ENCODE data around the gene PSMD14. TPM values are rescaled to one million over a fixed set of nuclear protein-coding genes. Genes with fewer than 3 reads are reported as not detected.
"Not testable (repeated sequence)": the region's sequence is repeated elsewhere in the genome, so short reads cannot be mapped to it uniquely, and the experiment has no call there.

Gene PSMD14
- polyA plus RNA-seq, 2 donors: 32.2 to 45.6 TPM

DNA sequence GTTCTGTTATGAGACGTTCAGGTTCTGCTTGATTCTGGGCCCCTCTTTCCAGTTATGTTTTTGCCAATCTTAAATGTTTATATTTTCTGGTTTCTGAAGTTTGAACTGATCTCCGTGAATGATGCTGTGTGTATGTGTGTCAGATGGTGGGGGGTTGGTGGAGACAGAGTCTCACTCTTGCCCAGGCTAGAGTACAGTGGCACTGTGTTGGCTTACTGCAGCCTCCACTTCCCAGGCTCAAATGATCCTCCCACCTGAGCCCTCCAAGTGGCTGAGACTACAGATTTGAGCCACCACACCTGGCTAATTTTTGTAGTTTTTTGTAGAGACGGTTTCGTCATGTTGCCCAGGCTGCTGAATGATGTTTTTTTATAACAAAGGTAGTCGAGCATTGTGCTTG, 45.9 kb downstream of the PSMD14 start:
- Histone ChIP-seq H3K27me3 (ENCODE audit: control insufficient read depth in 1 of 2, insufficient read depth in 2 of 2, low read length in 2 of 2) (no peaks in the 10 kb centered on the region), H3K4me3 (ENCODE audit: low read depth in 1 of 2, low read length in 2 of 2) (no peak overlapping the region), H3K27ac (ENCODE audit: low read depth in 2 of 2, low read length in 1 of 2) (no peak overlapping the region), H3K4me1 (ENCODE audit: control insufficient read depth in 2 of 2, insufficient read depth in 2 of 2, low read length in 1 of 2) (no peaks in the 10 kb centered on the region), H3K9me3 (ENCODE audit: control insufficient read depth in 2 of 2, insufficient read depth in 1 of 2, low read depth in 1 of 2, low read length in 1 of 2) (no peaks in the 10 kb centered on the region), H3K36me3 (ENCODE audit: control insufficient read depth in 2 of 2, insufficient read depth in 2 of 2, low read length in 1 of 2) (no peaks in the 10 kb centered on the region)
- 91 to 93% methylated on average over 5 of the region's 5 CpGs for WGBS, 2 donors

DNA sequence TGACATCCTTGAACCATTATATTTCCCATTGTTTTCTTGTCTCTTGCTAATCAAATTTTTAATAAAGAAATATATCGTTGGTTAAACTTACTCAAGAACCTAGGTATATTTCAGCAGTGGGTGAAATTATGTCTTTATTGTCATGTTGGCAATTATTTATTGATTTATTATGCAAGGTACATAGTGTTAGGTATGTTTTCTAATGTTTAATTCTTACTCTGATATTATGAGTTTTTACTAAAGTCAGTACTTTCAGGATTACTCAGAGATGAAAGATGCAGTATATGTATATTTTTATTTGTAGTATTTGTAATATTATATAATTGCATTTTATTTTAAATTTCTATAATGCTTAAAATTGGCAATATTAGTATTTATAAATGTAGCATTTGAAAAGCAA, 46.9 kb downstream of the PSMD14 start:
- WGBS, 2 donors: 86 to 88% methylated on average over 1 of the region's 1 CpG
- Histone ChIP-seq H3K4me1 (ENCODE audit: control insufficient read depth in 2 of 2, insufficient read depth in 2 of 2, low read length in 1 of 2) (no peaks in the 10 kb centered on the region), H3K9me3 (ENCODE audit: control insufficient read depth in 2 of 2, insufficient read depth in 1 of 2, low read depth in 1 of 2, low read length in 1 of 2) (no peaks in the 10 kb centered on the region), H3K36me3 (ENCODE audit: control insufficient read depth in 2 of 2, insufficient read depth in 2 of 2, low read length in 1 of 2) (no peaks in the 10 kb centered on the region), H3K4me3 (ENCODE audit: low read depth in 1 of 2, low read length in 2 of 2) (no peak overlapping the region), H3K27ac (ENCODE audit: low read depth in 2 of 2, low read length in 1 of 2) (no peak overlapping the region), H3K27me3 (ENCODE audit: control insufficient read depth in 1 of 2, insufficient read depth in 2 of 2, low read length in 2 of 2) (no peaks in the 10 kb centered on the region)

DNA sequence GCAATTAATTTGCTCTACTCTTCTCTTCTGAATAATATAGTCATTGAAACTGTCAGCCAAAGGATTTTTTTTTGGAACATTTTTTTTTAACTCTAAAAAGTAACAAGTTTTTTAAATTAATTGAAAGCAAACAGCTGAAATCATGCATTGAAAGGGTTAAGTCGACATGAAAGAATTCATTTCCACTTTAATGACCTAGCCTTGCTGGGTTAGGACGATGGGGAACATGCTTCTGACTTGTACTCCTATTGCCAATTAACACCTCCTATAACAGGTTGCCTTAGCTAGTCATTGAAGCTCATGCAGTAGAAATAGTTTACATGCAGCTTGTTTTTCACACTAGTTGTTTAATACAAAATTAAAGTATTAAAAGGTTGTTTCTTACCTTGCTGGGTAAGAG, 47.8 kb downstream of the PSMD14 start:
- H3K4me1 ChIP-seq (ENCODE audit: control insufficient read depth in 2 of 2, insufficient read depth in 2 of 2, low read length in 1 of 2): no peaks in the 10 kb centered on the region
- no peaks in the 10 kb centered on the region for H3K36me3 ChIP-seq (ENCODE audit: control insufficient read depth in 2 of 2, insufficient read depth in 2 of 2, low read length in 1 of 2)
- WGBS, 2 donors: 21 to 28% methylated on average over 2 of the region's 2 CpGs

DNA sequence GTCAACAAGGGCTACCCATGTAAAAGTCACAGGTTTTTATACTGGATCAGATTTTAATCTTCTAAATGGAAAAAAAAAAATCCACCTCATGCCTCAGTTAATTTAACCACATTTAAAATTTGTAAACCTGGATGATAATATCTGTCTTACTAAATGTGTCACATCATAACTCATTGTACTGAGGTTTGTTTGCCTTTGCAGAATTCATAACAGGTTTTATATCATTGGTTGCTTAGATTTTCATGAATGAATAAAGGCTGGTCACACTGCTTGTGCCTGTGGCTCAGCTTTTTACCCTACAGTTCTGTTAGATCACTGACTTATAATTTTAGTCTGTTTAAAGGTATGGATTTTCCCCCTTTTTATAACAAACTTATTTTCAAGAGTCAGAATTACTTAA, 48.9 kb downstream of the PSMD14 start:
- H3K4me1 ChIP-seq (ENCODE audit: control insufficient read depth in 2 of 2, insufficient read depth in 2 of 2, low read length in 1 of 2): no peaks in the 10 kb centered on the region
- H3K27me3 ChIP-seq (ENCODE audit: control insufficient read depth in 1 of 2, insufficient read depth in 2 of 2, low read length in 2 of 2): no peaks in the 10 kb centered on the region
- no peak overlapping the region for H3K4me3 ChIP-seq (ENCODE audit: low read depth in 1 of 2, low read length in 2 of 2)
- H3K27ac ChIP-seq (ENCODE audit: low read depth in 2 of 2, low read length in 1 of 2): no peak overlapping the region
- no peaks in the 10 kb centered on the region for H3K36me3 ChIP-seq (ENCODE audit: control insufficient read depth in 2 of 2, insufficient read depth in 2 of 2, low read length in 1 of 2)
- no peaks in the 10 kb centered on the region for H3K9me3 ChIP-seq (ENCODE audit: control insufficient read depth in 2 of 2, insufficient read depth in 1 of 2, low read depth in 1 of 2, low read length in 1 of 2)

More for the DNA sequence above, 47.8 kb downstream of the PSMD14 start:
- Histone ChIP-seq H3K27ac (ENCODE audit: low read depth in 2 of 2, low read length in 1 of 2) (no peak overlapping the region), H3K9me3 (ENCODE audit: control insufficient read depth in 2 of 2, insufficient read depth in 1 of 2, low read depth in 1 of 2, low read length in 1 of 2) (no peaks in the 10 kb centered on the region), H3K4me3 (ENCODE audit: low read depth in 1 of 2, low read length in 2 of 2) (no peak overlapping the region), H3K27me3 (ENCODE audit: control insufficient read depth in 1 of 2, insufficient read depth in 2 of 2, low read length in 2 of 2) (no peaks in the 10 kb centered on the region)

DNA sequence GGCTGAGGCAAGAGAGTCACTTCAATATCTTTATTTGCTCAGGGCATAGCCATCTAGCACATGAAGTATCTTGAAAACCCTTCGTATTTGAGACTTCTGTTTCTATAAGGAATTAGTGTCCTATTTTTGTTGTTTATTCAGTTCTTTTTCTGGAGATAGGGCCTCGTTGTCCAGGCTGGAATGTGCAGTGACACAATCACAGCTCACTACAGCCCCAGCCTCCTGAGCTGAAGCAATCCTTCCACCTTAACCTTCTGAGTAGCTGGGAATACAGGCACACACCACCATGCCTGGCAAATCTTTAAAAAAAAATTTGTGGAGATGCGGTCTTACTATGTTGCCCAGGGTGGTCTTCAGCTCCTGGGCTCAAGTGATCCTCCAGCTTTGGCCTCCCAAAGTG, 50.6 kb downstream of the PSMD14 start:
- Histone ChIP-seq H3K9me3 (ENCODE audit: control insufficient read depth in 2 of 2, insufficient read depth in 1 of 2, low read depth in 1 of 2, low read length in 1 of 2) (peaks cover 0 to 3% of the 10 kb centered on the region in 2 donors), H3K4me3 (ENCODE audit: low read depth in 1 of 2, low read length in 2 of 2) (no peak overlapping the region), H3K27ac (ENCODE audit: low read depth in 2 of 2, low read length in 1 of 2) (no peak overlapping the region), H3K36me3 (ENCODE audit: control insufficient read depth in 2 of 2, insufficient read depth in 2 of 2, low read length in 1 of 2) (no peaks in the 10 kb centered on the region), H3K4me1 (ENCODE audit: control insufficient read depth in 2 of 2, insufficient read depth in 2 of 2, low read length in 1 of 2) (no peaks in the 10 kb centered on the region), H3K27me3 (ENCODE audit: control insufficient read depth in 1 of 2, insufficient read depth in 2 of 2, low read length in 2 of 2) (no peaks in the 10 kb centered on the region)
- WGBS, 2 donors: 90 to 92% methylated on average over 3 of the region's 3 CpGs

DNA sequence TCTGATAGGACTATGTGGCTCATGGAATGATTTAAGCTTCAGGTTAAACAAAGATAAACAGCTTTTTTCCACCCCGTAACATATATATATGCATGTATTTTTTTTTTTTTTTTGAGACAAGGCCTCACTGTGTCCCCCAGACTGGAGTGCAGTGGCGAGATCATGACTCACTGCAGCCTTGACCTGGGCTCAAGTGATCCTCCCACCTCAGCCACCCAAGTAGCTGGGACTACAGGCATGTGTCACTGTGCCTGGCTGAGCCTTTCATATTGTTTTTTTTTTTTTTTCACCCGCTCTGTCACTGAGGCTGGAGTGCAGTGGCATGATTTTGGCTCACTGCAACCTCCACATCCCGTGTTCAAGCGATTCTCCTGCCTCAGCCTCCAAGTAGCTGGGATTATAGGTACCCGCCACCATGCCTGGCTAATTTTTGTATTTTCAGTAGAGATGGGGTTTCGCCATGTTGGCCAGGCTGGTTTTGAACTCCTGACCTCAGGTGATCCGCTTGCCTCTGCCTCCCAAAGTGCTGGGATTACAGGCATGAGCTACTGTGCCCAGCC, 52.0 kb downstream of the PSMD14 start:
- not testable (repeated sequence) for H3K4me3 ChIP-seq (ENCODE audit: low read depth in 1 of 2, low read length in 2 of 2); H3K4me1 ChIP-seq (ENCODE audit: control insufficient read depth in 2 of 2, insufficient read depth in 2 of 2, low read length in 1 of 2); H3K36me3 ChIP-seq (ENCODE audit: control insufficient read depth in 2 of 2, insufficient read depth in 2 of 2, low read length in 1 of 2); H3K9me3 ChIP-seq (ENCODE audit: control insufficient read depth in 2 of 2, insufficient read depth in 1 of 2, low read depth in 1 of 2, low read length in 1 of 2); H3K27me3 ChIP-seq (ENCODE audit: control insufficient read depth in 1 of 2, insufficient read depth in 2 of 2, low read length in 2 of 2); H3K27ac ChIP-seq (ENCODE audit: low read depth in 2 of 2, low read length in 1 of 2)
- WGBS, 2 donors: 98 to 99% methylated on average over 8 of the region's 8 CpGs

DNA sequence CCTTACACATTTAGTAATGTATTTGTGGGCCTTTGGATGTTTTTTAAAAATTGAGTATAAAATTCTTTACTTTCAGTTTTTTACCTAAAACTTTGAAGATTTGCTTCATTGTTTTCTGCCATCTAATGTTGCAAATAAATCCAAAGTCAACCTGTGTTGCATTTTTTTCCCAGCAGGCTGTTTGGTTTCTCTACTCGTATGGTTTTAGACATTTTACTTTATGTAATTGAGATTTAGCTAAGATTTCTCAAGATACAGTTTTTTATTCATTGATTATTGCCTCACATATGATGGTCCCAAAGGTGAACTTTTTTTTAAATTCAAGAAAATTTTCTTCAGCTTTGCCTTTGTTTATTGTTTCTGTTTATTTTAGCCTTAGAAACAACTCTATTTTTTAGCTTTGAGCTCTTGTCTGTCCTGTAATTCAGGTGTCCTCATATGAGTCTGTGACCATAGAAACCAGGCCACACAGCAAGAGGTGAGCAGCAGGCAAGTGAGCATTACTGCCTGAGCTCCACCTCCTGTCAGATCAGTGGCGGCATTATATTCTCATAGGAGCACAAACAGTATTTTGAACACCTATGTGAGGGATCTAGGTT, 54.4 kb downstream of the PSMD14 start:
- Histone ChIP-seq H3K4me1 (ENCODE audit: control insufficient read depth in 2 of 2, insufficient read depth in 2 of 2, low read length in 1 of 2) (no peaks in the 10 kb centered on the region), H3K9me3 (ENCODE audit: control insufficient read depth in 2 of 2, insufficient read depth in 1 of 2, low read depth in 1 of 2, low read length in 1 of 2) (peaks cover 0 to 3% of the 10 kb centered on the region in 2 donors), H3K27me3 (ENCODE audit: control insufficient read depth in 1 of 2, insufficient read depth in 2 of 2, low read length in 2 of 2) (no peaks in the 10 kb centered on the region), H3K27ac (ENCODE audit: low read depth in 2 of 2, low read length in 1 of 2) (no peak overlapping the region), H3K4me3 (ENCODE audit: low read depth in 1 of 2, low read length in 2 of 2) (no peak overlapping the region), H3K36me3 (ENCODE audit: control insufficient read depth in 2 of 2, insufficient read depth in 2 of 2, low read length in 1 of 2) (no peaks in the 10 kb centered on the region)
- 92% methylated on average over 2 of the region's 2 CpGs for WGBS, 2 donors

DNA sequence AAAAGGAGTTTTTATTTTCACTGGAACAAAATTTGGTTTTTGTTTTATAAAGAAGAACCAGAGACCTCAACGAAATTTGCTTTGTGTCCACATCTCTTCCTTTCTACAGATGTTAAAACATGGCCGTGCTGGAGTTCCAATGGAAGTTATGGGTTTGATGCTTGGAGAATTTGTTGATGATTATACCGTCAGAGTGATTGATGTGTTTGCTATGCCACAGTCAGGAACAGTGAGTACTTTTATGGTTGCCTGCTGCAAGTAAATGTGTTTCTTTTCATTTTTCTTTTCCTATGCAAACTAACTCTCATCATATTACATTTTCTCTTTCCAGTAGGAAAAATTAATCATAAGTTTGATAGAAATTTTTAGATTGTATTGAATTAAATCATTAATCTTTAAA, 59.5 kb downstream of the PSMD14 start:
- H3K9me3 ChIP-seq (ENCODE audit: control insufficient read depth in 2 of 2, insufficient read depth in 1 of 2, low read depth in 1 of 2, low read length in 1 of 2): peaks cover 0 to 3% of the 10 kb centered on the region in 2 donors
- no peak overlapping the region for H3K27ac ChIP-seq (ENCODE audit: low read depth in 2 of 2, low read length in 1 of 2)
- no peaks in the 10 kb centered on the region for H3K27me3 ChIP-seq (ENCODE audit: control insufficient read depth in 1 of 2, insufficient read depth in 2 of 2, low read length in 2 of 2)
- no peak overlapping the region for H3K4me3 ChIP-seq (ENCODE audit: low read depth in 1 of 2, low read length in 2 of 2)
- H3K36me3 ChIP-seq (ENCODE audit: control insufficient read depth in 2 of 2, insufficient read depth in 2 of 2, low read length in 1 of 2): peaks cover 0 to 3% of the 10 kb centered on the region in 2 donors
- WGBS, 2 donors: 86 to 88% methylated on average over 3 of the region's 3 CpGs
- H3K4me1 ChIP-seq (ENCODE audit: control insufficient read depth in 2 of 2, insufficient read depth in 2 of 2, low read length in 1 of 2): no peaks in the 10 kb centered on the region

DNA sequence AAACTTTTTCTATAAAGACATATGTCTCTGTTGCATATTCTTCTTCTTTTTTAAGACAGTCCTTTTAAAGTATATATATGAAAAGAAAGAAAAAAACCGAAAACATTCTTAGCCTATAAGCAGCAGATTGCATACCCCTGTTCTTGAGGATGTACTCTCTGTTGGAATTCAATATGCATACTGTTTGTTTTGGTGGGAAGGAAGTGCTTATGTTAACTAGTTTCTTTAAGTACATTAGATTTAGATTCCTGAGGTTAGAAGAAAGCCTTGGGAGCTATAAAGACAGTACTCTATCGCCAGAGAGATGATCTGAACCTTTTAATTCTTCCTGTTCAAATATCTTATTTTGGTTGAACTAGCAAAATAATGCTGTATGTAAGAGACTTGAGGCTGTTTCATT, 61.1 kb downstream of the PSMD14 start:
- Histone ChIP-seq H3K36me3 (ENCODE audit: control insufficient read depth in 2 of 2, insufficient read depth in 2 of 2, low read length in 1 of 2) (peaks cover 0 to 3% of the 10 kb centered on the region in 2 donors), H3K27me3 (ENCODE audit: control insufficient read depth in 1 of 2, insufficient read depth in 2 of 2, low read length in 2 of 2) (no peaks in the 10 kb centered on the region)
- 78 to 85% methylated on average over 2 of the region's 2 CpGs for WGBS, 2 donors

DNA sequence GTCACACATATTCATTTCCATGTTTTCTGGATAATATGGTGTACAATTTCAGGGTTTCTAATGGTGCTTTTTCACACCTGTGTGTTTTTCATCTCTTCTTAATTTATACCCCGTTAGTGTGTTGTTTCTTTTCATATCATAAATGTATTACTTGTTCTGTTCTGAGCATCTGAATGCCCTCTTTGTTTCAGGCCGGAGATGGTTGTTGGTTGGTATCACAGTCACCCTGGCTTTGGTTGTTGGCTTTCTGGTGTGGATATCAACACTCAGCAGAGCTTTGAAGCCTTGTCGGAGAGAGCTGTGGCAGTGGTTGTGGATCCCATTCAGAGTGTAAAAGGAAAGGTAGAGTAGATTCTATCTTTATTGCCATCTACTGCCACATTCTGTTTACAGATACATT, 62.8 kb downstream of the PSMD14 start:
- Histone ChIP-seq H3K4me1 (ENCODE audit: control insufficient read depth in 2 of 2, insufficient read depth in 2 of 2, low read length in 1 of 2) (no peaks in the 10 kb centered on the region), H3K36me3 (ENCODE audit: control insufficient read depth in 2 of 2, insufficient read depth in 2 of 2, low read length in 1 of 2) (peaks cover 0 to 3% of the 10 kb centered on the region in 2 donors), H3K27ac (ENCODE audit: low read depth in 2 of 2, low read length in 1 of 2) (no peak overlapping the region), H3K27me3 (ENCODE audit: control insufficient read depth in 1 of 2, insufficient read depth in 2 of 2, low read length in 2 of 2) (no peaks in the 10 kb centered on the region), H3K4me3 (ENCODE audit: low read depth in 1 of 2, low read length in 2 of 2) (no peak overlapping the region), H3K9me3 (ENCODE audit: control insufficient read depth in 2 of 2, insufficient read depth in 1 of 2, low read depth in 1 of 2, low read length in 1 of 2) (no peaks in the 10 kb centered on the region)
- 78 to 86% methylated on average over 3 of the region's 3 CpGs for WGBS, 2 donors

More for the DNA sequence above, 61.1 kb downstream of the PSMD14 start:
- no peaks in the 10 kb centered on the region for H3K4me1 ChIP-seq (ENCODE audit: control insufficient read depth in 2 of 2, insufficient read depth in 2 of 2, low read length in 1 of 2)
- H3K27ac ChIP-seq (ENCODE audit: low read depth in 2 of 2, low read length in 1 of 2): no peak overlapping the region
- no peak overlapping the region for H3K4me3 ChIP-seq (ENCODE audit: low read depth in 1 of 2, low read length in 2 of 2)
- H3K9me3 ChIP-seq (ENCODE audit: control insufficient read depth in 2 of 2, insufficient read depth in 1 of 2, low read depth in 1 of 2, low read length in 1 of 2): no peaks in the 10 kb centered on the region
